Measurements from ENCODE around the gene PCMT1. TPM values are rescaled to one million over a fixed set of nuclear protein-coding genes. Genes with fewer than 3 reads are reported as not detected.
"Not testable (repeated sequence)": the region's sequence is repeated elsewhere in the genome, so short reads cannot be mapped to it uniquely, and the experiment has no call there.

Gene PCMT1
- total RNA-seq, 4 donors from 2014 or later: 57.4 to 67.6 (median 66.6) TPM

DNA sequence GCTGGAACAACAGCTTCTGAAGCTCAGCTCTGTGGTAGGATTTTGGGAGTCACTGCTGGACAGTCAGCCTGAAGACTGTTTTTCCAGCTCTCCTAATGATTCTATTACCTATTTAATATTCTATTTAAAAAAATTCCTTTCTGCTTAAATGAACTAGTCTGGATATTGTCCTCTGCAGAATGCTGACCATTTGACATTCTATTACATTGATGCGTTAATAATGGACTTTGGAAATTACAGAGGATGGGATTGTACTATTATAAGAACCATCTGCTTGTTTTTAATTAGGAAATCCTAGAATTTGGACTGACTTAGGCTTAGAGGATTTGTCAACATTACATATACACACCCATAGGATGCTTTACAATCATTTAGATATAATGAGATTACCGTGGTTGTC is 94.9 kb downstream of the PCMT1 start:
- no peaks in the 10 kb centered on the region for H3K9me3 ChIP-seq
- WGBS: 93% methylated on average over 2 of the region's 2 CpGs
- peaks cover 42% of the 10 kb centered on the region for H3K4me1 ChIP-seq
- no peak overlapping the region for H3K4me3 ChIP-seq
- no peak for TF ChIP-seq EP300 (IDR thresholded peaks at IDR 0.05)
- H3K36me3 ChIP-seq: peaks cover 9% of the 10 kb centered on the region
- no peak for DNase-seq (ENCODE audit: low spot score in 2 of 2)
- no peaks in the 10 kb centered on the region for H3K27me3 ChIP-seq
- no peak overlapping the region for H3K27ac ChIP-seq

DNA sequence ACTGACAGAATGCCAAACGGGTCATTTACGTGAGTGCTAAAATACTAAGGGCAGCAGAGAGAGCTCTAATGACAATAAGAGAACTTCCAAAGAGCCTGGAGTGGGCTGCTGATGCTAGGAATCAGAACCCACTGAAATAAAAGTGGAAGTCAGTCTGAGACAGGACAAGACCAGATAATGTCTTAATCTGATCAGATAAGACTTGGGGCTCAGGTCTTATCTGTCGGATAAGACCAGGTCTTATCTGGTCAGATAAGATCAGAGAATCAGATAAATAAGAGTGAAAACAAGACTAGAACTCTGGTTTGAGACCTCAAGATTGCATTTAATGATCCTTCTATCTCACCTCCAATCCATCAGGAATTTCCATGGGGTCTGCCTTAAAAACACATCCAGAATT is 96.0 kb downstream of the PCMT1 start:
- H3K27ac ChIP-seq: peak overlapping the region; percentile 75
- H3K9me3 ChIP-seq: no peaks in the 10 kb centered on the region
- no peak for TF ChIP-seq POLR2A (IDR thresholded peaks at IDR 0.05)
- TF ChIP-seq, protein P1, sequence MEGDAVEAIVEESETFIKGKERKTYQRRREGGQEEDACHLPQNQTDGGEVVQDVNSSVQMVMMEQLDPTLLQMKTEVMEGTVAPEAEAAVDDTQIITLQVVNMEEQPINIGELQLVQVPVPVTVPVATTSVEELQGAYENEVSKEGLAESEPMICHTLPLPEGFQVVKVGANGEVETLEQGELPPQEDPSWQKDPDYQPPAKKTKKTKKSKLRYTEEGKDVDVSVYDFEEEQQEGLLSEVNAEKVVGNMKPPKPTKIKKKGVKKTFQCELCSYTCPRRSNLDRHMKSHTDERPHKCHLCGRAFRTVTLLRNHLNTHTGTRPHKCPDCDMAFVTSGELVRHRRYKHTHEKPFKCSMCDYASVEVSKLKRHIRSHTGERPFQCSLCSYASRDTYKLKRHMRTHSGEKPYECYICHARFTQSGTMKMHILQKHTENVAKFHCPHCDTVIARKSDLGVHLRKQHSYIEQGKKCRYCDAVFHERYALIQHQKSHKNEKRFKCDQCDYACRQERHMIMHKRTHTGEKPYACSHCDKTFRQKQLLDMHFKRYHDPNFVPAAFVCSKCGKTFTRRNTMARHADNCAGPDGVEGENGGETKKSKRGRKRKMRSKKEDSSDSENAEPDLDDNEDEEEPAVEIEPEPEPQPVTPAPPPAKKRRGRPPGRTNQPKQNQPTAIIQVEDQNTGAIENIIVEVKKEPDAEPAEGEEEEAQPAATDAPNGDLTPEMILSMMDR (IDR thresholded peaks at IDR 0.05): no peak
- no peak for TF ChIP-seq EP300 (IDR thresholded peaks at IDR 0.05)
- TF ChIP-seq POLR2AphosphoS5 (IDR thresholded peaks at IDR 0.05): no peak
- no peaks in the 10 kb centered on the region for H3K27me3 ChIP-seq
- peaks cover 42% of the 10 kb centered on the region for H3K4me1 ChIP-seq
- 62% methylated on average over 3 of the region's 3 CpGs for WGBS
- DNase-seq (ENCODE audit: low spot score in 2 of 2): no peak
- H3K36me3 ChIP-seq: peaks cover 9% of the 10 kb centered on the region
- no peak overlapping the region for H3K4me3 ChIP-seq

DNA sequence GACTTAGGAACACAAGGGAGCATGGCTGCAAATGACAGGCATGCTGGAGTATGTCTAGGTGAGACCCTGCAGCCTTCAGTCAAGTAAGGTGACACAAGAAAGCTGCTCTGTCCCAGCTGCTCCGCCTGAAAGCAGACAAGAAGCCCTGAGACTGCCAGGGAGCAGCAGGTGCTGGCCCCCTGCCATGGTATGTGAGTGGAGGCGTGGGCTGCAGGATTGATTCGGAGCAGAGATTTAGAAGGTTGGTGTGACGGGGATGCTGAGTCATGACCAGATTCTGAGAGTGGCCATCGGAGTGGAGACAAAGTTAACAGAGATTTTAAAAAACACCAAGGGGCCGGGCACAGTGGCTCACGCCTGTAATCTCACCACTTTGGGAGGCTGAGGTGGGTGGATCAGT is 96.8 kb downstream of the PCMT1 start:
- no peak overlapping the region for H3K4me3 ChIP-seq
- H3K36me3 ChIP-seq: peaks cover 13% of the 10 kb centered on the region
- H3K27me3 ChIP-seq: no peaks in the 10 kb centered on the region
- peak in 1 of 2 donors; percentile 73 for DNase-seq (ENCODE audit: low spot score in 2 of 2)
- 53% methylated on average over 7 of the region's 7 CpGs for WGBS
- peak overlapping the region; percentile 75 for H3K27ac ChIP-seq
- H3K9me3 ChIP-seq: no peaks in the 10 kb centered on the region
- TF ChIP-seq, protein P1 (IDR thresholded peaks at IDR 0.05): no peak
- TF ChIP-seq POLR2AphosphoS5 (IDR thresholded peaks at IDR 0.05) (no peak), POLR2A (IDR thresholded peaks at IDR 0.05) (no peak), EP300 (IDR thresholded peaks at IDR 0.05) (no peak)
- peaks cover 42% of the 10 kb centered on the region for H3K4me1 ChIP-seq

DNA sequence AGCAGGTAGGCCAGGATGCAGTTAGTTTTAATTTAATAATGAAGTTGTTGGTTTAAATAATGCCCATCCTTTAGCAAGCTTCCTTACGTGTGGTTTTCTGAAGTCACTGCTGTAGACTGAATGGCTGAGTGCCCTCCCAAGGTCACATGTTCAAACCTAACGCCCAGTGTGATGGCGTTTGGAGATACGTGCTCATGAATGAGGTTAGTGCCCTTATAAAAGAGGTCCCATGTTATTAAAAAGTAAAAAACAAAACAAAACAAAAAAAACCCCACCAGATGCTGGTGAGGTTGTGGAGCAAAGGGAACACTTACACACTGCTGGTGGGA is 98.4 kb downstream of the PCMT1 start:
- no peaks in the 10 kb centered on the region for H3K27me3 ChIP-seq
- H3K4me3 ChIP-seq: no peak overlapping the region
- WGBS: 51% methylated on average over 4 of the region's 4 CpGs
- peaks cover 54% of the 10 kb centered on the region for H3K4me1 ChIP-seq
- no peak for TF ChIP-seq POLR2AphosphoS5 (IDR thresholded peaks at IDR 0.05)
- TF ChIP-seq POLR2A (IDR thresholded peaks at IDR 0.05): no peak
- no peak for TF ChIP-seq EP300 (IDR thresholded peaks at IDR 0.05)
- TF ChIP-seq, protein P1 (IDR thresholded peaks at IDR 0.05): no peak
- H3K9me3 ChIP-seq: no peaks in the 10 kb centered on the region
- peaks cover 7% of the 10 kb centered on the region for H3K36me3 ChIP-seq
- DNase-seq (ENCODE audit: low spot score in 2 of 2): peak in 1 of 2 donors; percentile 11
- H3K27ac ChIP-seq: peak overlapping the region; percentile 51

DNA sequence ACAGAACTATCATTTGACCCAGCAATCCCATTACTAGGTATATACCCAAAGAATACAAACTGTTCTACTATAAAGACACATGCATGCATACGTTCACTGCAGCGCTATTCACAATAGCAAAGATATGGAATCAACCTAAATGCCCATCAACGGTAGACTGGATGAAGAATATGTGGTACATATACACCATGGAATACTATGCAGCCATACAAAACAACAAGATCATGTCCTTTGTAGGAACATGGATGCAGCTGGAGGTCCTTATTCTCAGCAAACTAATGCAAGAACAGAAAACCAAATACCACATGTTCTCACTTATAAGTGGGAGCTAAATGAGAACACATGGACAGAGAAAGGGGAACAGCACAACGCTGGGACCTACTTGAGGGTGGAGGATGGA is 98.8 kb downstream of the PCMT1 start:
- H3K9me3 ChIP-seq; H3K36me3 ChIP-seq; H3K27me3 ChIP-seq; DNase-seq (ENCODE audit: low spot score in 2 of 2); H3K4me3 ChIP-seq: not testable (repeated sequence)
- peak overlapping the region; percentile 51 for H3K27ac ChIP-seq
- WGBS: 61% methylated on average over 4 of the region's 4 CpGs
- H3K4me1 ChIP-seq: peaks cover 54% of the 10 kb centered on the region

DNA sequence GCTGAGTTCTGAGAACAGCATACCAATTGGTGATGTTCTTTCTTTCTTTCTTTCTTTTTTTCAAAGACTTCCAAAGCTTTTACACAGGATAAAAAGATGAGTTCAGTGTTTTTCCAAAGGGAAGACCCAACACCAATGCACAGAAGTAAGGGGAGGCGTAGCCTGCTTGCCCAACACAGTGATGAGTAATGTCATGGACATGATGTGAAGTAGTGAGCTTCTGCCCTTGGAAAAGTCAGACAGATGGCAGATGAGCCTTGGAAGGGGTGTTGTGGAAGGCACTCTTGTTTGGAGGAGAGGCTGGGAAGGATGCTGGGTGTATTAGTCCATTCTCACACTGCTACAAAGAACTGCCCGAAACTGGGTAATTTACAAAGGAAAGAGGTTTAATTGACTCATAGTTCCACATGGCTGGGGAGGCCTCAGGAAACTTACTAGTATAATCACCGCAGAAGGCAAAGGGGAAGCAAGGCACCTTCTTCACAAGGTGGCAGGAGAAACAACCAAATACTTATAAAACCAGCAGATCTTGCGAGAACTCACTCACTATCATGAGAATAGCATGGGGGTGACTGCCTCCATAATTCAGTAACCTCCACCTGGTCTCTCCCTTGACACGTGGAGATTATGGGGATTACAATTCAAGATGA is 102.0 kb downstream of the PCMT1 start:
- Histone ChIP-seq H3K9me3 (no peaks in the 10 kb centered on the region), H3K27me3 (no peaks in the 10 kb centered on the region), H3K27ac (no peak overlapping the region), H3K36me3 (peaks cover 4% of the 10 kb centered on the region), H3K4me3 (no peak overlapping the region), H3K4me1 (peaks cover 55% of the 10 kb centered on the region)
- WGBS: 78% methylated on average over 5 of the region's 5 CpGs
- TF ChIP-seq POLR2A (IDR thresholded peaks at IDR 0.05) (no peak), POLR2AphosphoS5 (IDR thresholded peaks at IDR 0.05) (no peak), EP300 (IDR thresholded peaks at IDR 0.05) (no peak)
- TF ChIP-seq, protein P1 (IDR thresholded peaks at IDR 0.05): no peak
- no peak for DNase-seq (ENCODE audit: low spot score in 2 of 2)
